Mesodermal cell (in vitro differentiated cells): ENCODE measurements around the gene APLP2.
A peak's percentile ranks its signal among the peaks of the same experiment; 100 is the strongest.

Experiments
- H3K27ac ChIP-seq: 2 replicates; pipeline ENCODE4 v1.7.0; 2013; ENCODE audit warnings: mild to moderate bottlenecking, low read depth, low read length, moderate library complexity; ENCODE audit not compliant: severe bottlenecking
- H3K36me3 ChIP-seq: 2 replicates; pipeline ENCODE4 v1.7.1; 2013; ENCODE audit warnings: mild to moderate bottlenecking, low read length, moderate library complexity; ENCODE audit not compliant: control insufficient read depth, insufficient read depth
- H3K4me1 ChIP-seq: one replicate; pipeline ENCODE4 v1.7.1; 2013; ENCODE audit warnings: mild to moderate bottlenecking, low read length; ENCODE audit not compliant: insufficient read depth, control insufficient read depth, poor library complexity, severe bottlenecking
- H3K4me3 ChIP-seq: 2 replicates; pipeline ENCODE4 v1.7.0; 2013; ENCODE audit warnings: low read length, control low read depth, mild to moderate bottlenecking; ENCODE audit not compliant: insufficient read depth, poor library complexity, severe bottlenecking; ENCODE audit errors: extremely low read depth
- H3K9me3 ChIP-seq: 2 replicates; pipeline ENCODE4 v1.7.1; 2013; ENCODE audit warnings: mild to moderate bottlenecking, low read length, moderate library complexity; ENCODE audit not compliant: control insufficient read depth
- WGBS, 2 experiments: methylation state at CpG; one replicate each; pipeline ENCODE4 v1.1.5; 2013; ENCODE audit warnings: missing lambda C conversion rate in 2 of 2; ENCODE audit not compliant: insufficient coverage in 2 of 2; 5-methylcytosine and 5-hydroxymethylcytosine counted together

The APLP2 gene

GRCh38 chr11:130054966-130055365 lies 14.7 kb upstream of the APLP2 start:
- Histone ChIP-seq H3K36me3 (no peaks in the 10 kb centered on the region), H3K9me3 (peaks cover 5% of the 10 kb centered on the region), H3K4me1 (no peaks in the 10 kb centered on the region), H3K27ac (no peak overlapping the region), H3K4me3 (no peak overlapping the region)
- 80 to 86% methylated on average over 1 of the region's 2 CpGs for WGBS, 2 experiments

- 87 to 96% methylated on average over 4 of the region's 5 CpGs for WGBS, 2 experiments
- Histone ChIP-seq H3K9me3 (peaks cover 5% of the 10 kb centered on the region), H3K36me3 (no peaks in the 10 kb centered on the region), H3K27ac (no peak overlapping the region), H3K4me3 (no peak overlapping the region), H3K4me1 (no peaks in the 10 kb centered on the region)
Measured at GRCh38 chr11:130055617-130056016, 14.1 kb upstream of the APLP2 start.

- 89 to 92% methylated on average over 1 of the region's 1 CpG for WGBS, 2 experiments
- Histone ChIP-seq H3K36me3 (no peaks in the 10 kb centered on the region), H3K27ac (no peak overlapping the region), H3K4me1 (no peaks in the 10 kb centered on the region), H3K4me3 (no peak overlapping the region), H3K9me3 (no peaks in the 10 kb centered on the region)
Measured at GRCh38 chr11:130061017-130061416, 8.7 kb upstream of the APLP2 start.

GRCh38 chr11:130062026-130062425 lies 7.7 kb upstream of the APLP2 start:
- Histone ChIP-seq H3K27ac (no peak overlapping the region), H3K9me3 (no peaks in the 10 kb centered on the region), H3K36me3 (no peaks in the 10 kb centered on the region), H3K4me3 (no peak overlapping the region), H3K4me1 (no peaks in the 10 kb centered on the region)
- WGBS, 2 experiments: 92 to 93% methylated on average over 2 of the region's 4 CpGs

- WGBS, 2 experiments: 92 to 100% methylated on average over 1 of the region's 2 CpGs
Measured at GRCh38 chr11:130063451-130063850, 6.2 kb upstream of the APLP2 start.

GRCh38 chr11:130064596-130064995 lies 5.1 kb upstream of the APLP2 start:
- no peak overlapping the region for H3K4me3 ChIP-seq
- H3K36me3 ChIP-seq: no peaks in the 10 kb centered on the region
- H3K27ac ChIP-seq: no peak overlapping the region
- H3K4me1 ChIP-seq: peaks cover 6% of the 10 kb centered on the region
- WGBS, 2 experiments: 97 to 100% methylated on average over 2 of the region's 4 CpGs
- H3K9me3 ChIP-seq: no peaks in the 10 kb centered on the region

More at GRCh38 chr11:130063451-130063850, 6.2 kb upstream of the APLP2 start:
- Histone ChIP-seq H3K36me3 (no peaks in the 10 kb centered on the region), H3K9me3 (no peaks in the 10 kb centered on the region), H3K27ac (no peak overlapping the region), H3K4me1 (peaks cover under 1% of the 10 kb centered on the region), H3K4me3 (no peak overlapping the region)

- WGBS, 2 experiments: 66 to 100% methylated on average over 1 to 2 of the region's 5 CpGs
- Histone ChIP-seq H3K27ac (no peak overlapping the region), H3K36me3 (no peaks in the 10 kb centered on the region), H3K4me3 (no peak overlapping the region), H3K9me3 (no peaks in the 10 kb centered on the region), H3K4me1 (peaks cover 6% of the 10 kb centered on the region)
Measured at GRCh38 chr11:130066338-130066737, 3.4 kb upstream of the APLP2 start.

- peaks cover 13% of the 10 kb centered on the region for H3K4me1 ChIP-seq
- H3K4me3 ChIP-seq: peak overlapping the region; percentile 69
- H3K27ac ChIP-seq: peak overlapping the region; percentile 67
- H3K9me3 ChIP-seq: no peaks in the 10 kb centered on the region
- WGBS, 2 experiments: 48 to 54% methylated on average over 17 to 18 of the region's 18 CpGs
- H3K36me3 ChIP-seq: peaks cover 2% of the 10 kb centered on the region
Measured at GRCh38 chr11:130068546-130068985, 1.1 kb upstream of the APLP2 start.

- Histone ChIP-seq H3K9me3 (no peaks in the 10 kb centered on the region), H3K36me3 (peaks cover 8% of the 10 kb centered on the region), H3K27ac (peak overlapping the region; percentile 67), H3K4me3 (peak overlapping the region; percentile 69), H3K4me1 (peaks cover 13% of the 10 kb centered on the region)
- 2 to 3% methylated on average over 31 to 41 of the region's 53 CpGs for WGBS, 2 experiments
Measured at GRCh38 chr11:130068986-130069658, 572 bp upstream of the APLP2 start.

- WGBS, 2 experiments: 1% methylated on average over 61 to 91 of the region's 100 CpGs
- Histone ChIP-seq H3K27ac (peak overlapping the region; percentile 88), H3K4me1 (peaks cover 13% of the 10 kb centered on the region), H3K4me3 (peak overlapping the region; percentile 69), H3K9me3 (no peaks in the 10 kb centered on the region), H3K36me3 (peaks cover 17% of the 10 kb centered on the region)
Measured at GRCh38 chr11:130070109-130070845, 583 bp downstream of the APLP2 start.

GRCh38 chr11:130070846-130071200 lies 1.1 kb downstream of the APLP2 start:
- Histone ChIP-seq H3K4me3 (peak overlapping the region; percentile 69), H3K4me1 (peaks cover 13% of the 10 kb centered on the region), H3K27ac (peak overlapping the region; percentile 88), H3K36me3 (peaks cover 17% of the 10 kb centered on the region), H3K9me3 (no peaks in the 10 kb centered on the region)
- WGBS, 2 experiments: 0% methylated on average over 7 of the region's 23 CpGs; no CpG with 5 or more reads in 1 of the 2 experiments
